Measurements from ENCODE around the gene DDRGK1. TPM values are rescaled to one million over a fixed set of nuclear protein-coding genes. Genes with fewer than 3 reads are reported as not detected.

Gene DDRGK1
- total RNA-seq, 1 donor from 2014 or later, result 108 TPM

Other genes with a start within 250 kb of the DDRGK1 start
- 0.27 TPM in 1 of 2 replicates, not detected in the other for gene GNRH2, start 161.1 kb downstream of the DDRGK1 start, total RNA-seq
- gene MRPS26, start 158.6 kb downstream of the DDRGK1 start, total RNA-seq, result 70.4 and 80.8 TPM in 2 replicates
- gene OXT, start 133.1 kb downstream of the DDRGK1 start, total RNA-seq, result not detected in 2 replicates
- gene AVP, start 120.0 kb downstream of the DDRGK1 start, total RNA-seq, result not detected in 2 replicates
- gene FASTKD5, start 44.8 kb downstream of the DDRGK1 start, total RNA-seq, result 13.4 and 14.3 TPM in 2 replicates
- gene UBOX5, start 44.8 kb downstream of the DDRGK1 start, total RNA-seq, result 5.1 and 5.6 TPM in 2 replicates
- gene LZTS3, start 31.1 kb downstream of the DDRGK1 start, total RNA-seq, result 10.4 and 11.3 TPM in 2 replicates
- gene ITPA, start 4.8 kb upstream of the DDRGK1 start, total RNA-seq, result 71.2 and 80.5 TPM in 2 replicates
- 4.9 and 8.5 TPM in 2 replicates for gene SLC4A11, start 34.5 kb upstream of the DDRGK1 start, total RNA-seq
- gene DNAAF9, start 203.0 kb upstream of the DDRGK1 start, total RNA-seq, result 11.8 and 12.6 TPM in 2 replicates